Measurements from ENCODE around the gene SFPQ. TPM values are rescaled to one million over a fixed set of nuclear protein-coding genes. Genes with fewer than 3 reads are reported as not detected.

Gene SFPQ
- total and polyA plus RNA-seq, 2 of the 8 experiments (the other 6 are each of a cell fraction or from before 2014, with no cell fraction given): 118 to 469 TPM

- TF ChIP-seq TAF7 (optimal IDR thresholded peaks at IDR 0.05; ENCODE audit: borderline replicate concordance, low read depth, low read length) (peak; percentile 80), SP4 (IDR thresholded peaks at IDR 0.05; ENCODE audit: low read length) (no peak), RFX5 (IDR thresholded peaks at IDR 0.05; ENCODE audit: borderline replicate concordance, low read depth, low read length) (no peak), TAF1 (IDR thresholded peaks at IDR 0.05; ENCODE audit: low read depth, low read length) (peak; percentile 85), RAD21 (IDR thresholded peaks at IDR 0.05 in 1 of 2, conservative IDR thresholded peaks at IDR 0.05 in 1 of 2; ENCODE audit: low read depth in 2 of 2, low read length in 2 of 2) (peak in 1 of 2 experiments; percentile 16; a peak in 2 of 4 replicates), BACH1 (IDR thresholded peaks at IDR 0.05; ENCODE audit: low read length) (no peak), CEBPB (IDR thresholded peaks at IDR 0.05; ENCODE audit: low read depth, low read length) (no peak), KDM5A (IDR thresholded peaks at IDR 0.05; ENCODE audit: low read length) (no peak), ZNF274 (IDR thresholded peaks at IDR 0.05; ENCODE audit: borderline replicate concordance, extremely low read depth, low read length) (no peak), PHF8 (conservative IDR thresholded peaks at IDR 0.05; ENCODE audit: low read depth, low read length) (peak; percentile 77), CHD2 (IDR thresholded peaks at IDR 0.05; ENCODE audit: low read length) (no peak; the same call in 1 of the 2 replicates), EP300 (IDR thresholded peaks at IDR 0.05; ENCODE audit: borderline replicate concordance in 1 of 2, low read depth in 2 of 2, low read length in 2 of 2) (peak in 1 of 2 experiments; percentile 52; a peak in 1 of 3 replicates), GTF2F1 (IDR thresholded peaks at IDR 0.05; ENCODE audit: borderline replicate concordance, low read depth, low read length) (no peak), BCL11A (IDR thresholded peaks at IDR 0.05; ENCODE audit: low read depth in 2 of 2, low read length in 2 of 2) (no peak), HDAC6 (IDR thresholded peaks at IDR 0.05; ENCODE audit: low read depth, low read length) (no peak), CBX5 (IDR thresholded peaks at IDR 0.05; ENCODE audit: low read depth, low read length) (no peak), SAP30 (IDR thresholded peaks at IDR 0.05; ENCODE audit: insufficient read depth, insufficient replicate concordance, low read length) (no peak), RNF2 (IDR thresholded peaks at IDR 0.05; ENCODE audit: borderline replicate concordance, low read depth, low read length, missing control alignments, poor library complexity, severe bottlenecking) (no peak), USF2 (IDR thresholded peaks at IDR 0.05; ENCODE audit: low read length) (no peak), SP1 (IDR thresholded peaks at IDR 0.05; ENCODE audit: low read depth, low read length) (no peak), NANOG (IDR thresholded peaks at IDR 0.05; ENCODE audit: insufficient read depth, low read depth, low read length, poor library complexity, severe bottlenecking) (no peak), SIRT6 (IDR thresholded peaks at IDR 0.05; ENCODE audit: low read length) (no peak), MAFK (IDR thresholded peaks at IDR 0.05; ENCODE audit: low read depth, low read length) (no peak)
These were observed 691 bp downstream of the SFPQ start (continued) for GRCh38 chr1:35192056-35192852.
